GM19328 (cell line): ENCODE measurements around the gene MLH3.
A peak's percentile ranks its signal among the peaks of the same experiment; 100 is the strongest.

Experiments
- ATAC-seq: cut with Tn5 transposase; IDR thresholded peaks from one replicate; pipeline ENCODE4 v1.9.1; 2021; ENCODE audit warnings: mild to moderate bottlenecking, moderate library complexity; ENCODE audit not compliant: unreplicated experiment

The MLH3 gene

GRCh38 chr14:75067212-75067611 lies 15.9 kb upstream of the MLH3 start:
- ATAC-seq = no peak

GRCh38 chr14:75066691-75067090 lies 15.4 kb upstream of the MLH3 start:
- no peak for ATAC-seq

DNA sequence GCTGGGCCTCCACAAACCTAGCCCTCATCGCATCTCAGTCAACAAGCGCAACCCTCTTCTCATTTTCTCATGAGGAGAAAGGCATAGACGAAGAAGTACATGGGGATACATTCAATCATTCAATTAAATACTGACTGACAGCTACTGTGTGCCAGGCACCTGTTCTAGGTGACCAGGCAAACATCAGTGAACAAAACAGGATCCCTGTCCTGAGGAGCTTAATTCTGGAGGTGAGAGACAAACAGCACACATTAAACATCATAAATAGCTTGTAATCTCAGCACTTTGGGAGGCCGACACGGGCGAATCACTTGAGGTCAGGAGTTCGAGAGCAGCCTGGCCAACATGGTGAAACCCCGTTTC lies 12.9 kb upstream of the MLH3 start:
- ATAC-seq = no peak

DNA sequence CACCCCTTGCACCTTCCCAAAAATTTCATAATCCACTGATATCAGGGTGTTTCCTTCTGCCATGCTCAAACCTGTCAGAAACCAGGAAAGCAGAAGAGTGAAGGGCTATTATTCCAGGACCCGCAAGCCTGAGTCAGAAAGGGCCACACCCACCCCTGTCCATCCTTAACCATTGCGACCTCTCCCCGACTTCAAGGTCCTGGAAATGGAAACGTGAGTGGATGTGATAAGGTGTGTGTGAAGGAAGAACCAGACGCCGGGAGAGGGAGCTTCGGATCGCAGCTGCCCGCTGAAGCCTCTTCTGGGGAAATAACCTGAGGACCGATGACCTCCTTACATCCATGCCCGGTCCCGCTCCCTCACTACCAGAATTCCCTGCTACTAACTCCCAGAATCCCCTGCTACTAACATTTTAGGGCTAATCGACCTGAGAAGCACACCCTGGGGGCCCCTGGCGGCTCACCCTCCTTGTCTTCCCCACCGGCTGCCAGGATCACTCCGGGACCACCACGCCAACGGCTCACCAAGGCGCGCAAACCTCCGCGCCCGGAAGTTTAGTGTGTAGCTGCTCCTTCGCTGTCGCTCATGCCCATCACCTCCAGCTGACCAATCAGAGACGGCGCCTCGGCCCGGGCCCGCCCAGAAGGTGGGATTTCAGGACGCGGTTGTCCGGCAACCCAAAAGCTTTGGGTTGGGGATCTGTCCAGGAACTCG lies 12.4 kb upstream of the MLH3 start, which contains the start of gene ACYP1:
ACYP1 (minus strand) TSS at position 534 of the 714 bp plus-strand sequence; CDS start at position 63, 471 bp downstream.
- peak; percentile 93 for ATAC-seq

GRCh38 chr14:75063013-75063412 lies 11.7 kb upstream of the MLH3 start:
- ATAC-seq = peak; percentile 9

GRCh38 chr14:75060420-75060819 lies 9.2 kb upstream of the MLH3 start:
- ATAC-seq = no peak

GRCh38 chr14:75059642-75060041 lies 8.4 kb upstream of the MLH3 start:
- ATAC-seq = no peak

DNA sequence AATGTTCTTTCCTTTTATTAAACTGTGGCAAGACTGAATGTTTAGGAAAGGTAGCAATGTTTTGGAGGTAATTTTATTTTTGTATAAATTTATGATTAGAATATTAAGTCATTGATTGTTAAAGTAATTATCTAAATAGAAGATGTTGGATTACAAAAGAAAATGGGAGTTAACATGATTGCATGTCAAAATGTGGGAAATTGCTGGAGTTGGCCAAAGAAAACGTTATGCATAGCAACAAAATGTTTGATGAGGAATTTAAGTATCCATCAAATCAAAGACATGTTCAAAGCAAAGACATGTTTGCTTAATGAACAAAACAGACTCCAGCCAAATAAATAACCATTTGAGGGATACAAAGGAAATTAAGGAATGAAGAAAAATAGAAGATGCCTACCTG lies 3.2 kb upstream of the MLH3 start:
- ATAC-seq = no peak

GRCh38 chr14:75053396-75054291 lies 2.4 kb upstream of the MLH3 start:
- no peak for ATAC-seq

DNA sequence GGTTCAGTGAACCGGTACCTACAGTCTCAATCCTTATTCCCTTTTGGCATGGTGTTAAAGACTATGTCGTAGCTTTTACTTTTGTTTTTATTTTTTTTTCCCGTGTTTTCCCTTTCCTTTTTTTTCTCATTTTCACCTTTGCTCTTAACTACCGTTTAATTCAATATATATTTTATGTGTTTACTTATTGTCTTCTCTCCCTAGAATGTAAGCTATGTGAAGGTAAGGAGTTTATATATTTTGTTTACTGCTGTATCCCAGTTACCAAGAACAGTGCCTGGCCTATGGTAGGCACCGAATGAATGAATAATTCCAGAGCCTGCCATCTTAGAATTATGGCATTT lies 261 bp upstream of the MLH3 start:
- no peak for ATAC-seq

DNA sequence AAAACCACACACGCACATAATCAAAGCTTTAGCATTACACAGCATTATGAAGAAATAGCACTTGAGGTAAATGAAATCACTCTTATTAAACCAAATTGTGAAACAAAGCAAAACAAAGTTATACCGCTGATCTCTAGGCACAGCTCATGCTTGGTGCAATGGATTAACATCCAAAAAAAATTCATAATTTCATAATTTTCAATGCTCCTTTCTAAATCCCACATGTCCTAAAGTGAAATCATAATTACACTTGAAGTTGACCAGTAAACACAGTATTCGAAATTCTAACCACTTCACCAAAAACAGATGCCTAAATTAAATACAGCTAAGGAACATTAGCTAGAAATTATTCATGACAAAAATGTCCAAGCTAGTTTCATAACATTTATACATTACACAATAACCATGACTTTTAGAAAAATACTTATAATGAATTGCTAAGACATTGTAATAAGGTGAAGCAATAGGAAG lies 1.5 kb downstream of the MLH3 start:
- no peak for ATAC-seq

DNA sequence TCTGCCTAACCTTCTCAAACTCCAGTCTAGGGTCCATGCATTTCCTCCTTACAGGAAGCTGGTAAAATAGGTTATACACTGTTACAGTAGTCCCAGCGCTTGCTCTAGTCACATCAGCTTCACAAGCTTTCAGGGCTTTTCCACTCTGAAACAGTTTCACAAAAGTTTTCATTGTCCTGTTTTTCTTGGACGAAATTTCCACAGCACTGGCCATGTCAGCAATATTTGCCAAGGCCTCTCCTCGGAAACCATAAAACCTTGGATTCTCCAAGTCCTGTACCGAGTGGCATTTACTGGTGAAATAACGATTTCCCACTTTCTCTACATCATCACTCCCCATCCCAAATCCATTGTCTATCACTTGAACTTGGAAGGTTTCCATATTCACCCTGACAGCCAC lies 2.1 kb downstream of the MLH3 start:
- ATAC-seq = no peak

DNA sequence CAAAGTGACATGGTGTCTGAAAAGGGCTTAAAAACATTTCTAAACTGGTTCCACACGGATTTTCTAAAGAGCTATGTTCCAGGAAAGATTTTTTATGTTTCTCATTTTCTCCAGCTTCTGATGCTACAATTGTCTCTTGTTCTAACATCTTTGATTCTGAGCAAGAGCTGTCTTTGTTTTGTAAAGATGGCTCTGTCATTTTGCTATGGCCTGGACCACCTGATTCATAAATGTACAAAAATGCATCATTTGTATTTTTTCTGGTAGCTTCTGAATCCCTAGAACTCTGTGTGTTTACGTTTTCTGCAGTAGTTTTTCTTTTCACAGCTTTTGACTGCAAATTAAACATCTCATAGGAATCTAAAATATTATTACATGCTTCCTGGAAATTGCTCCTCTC lies 3.2 kb downstream of the MLH3 start:
- ATAC-seq = no peak

DNA sequence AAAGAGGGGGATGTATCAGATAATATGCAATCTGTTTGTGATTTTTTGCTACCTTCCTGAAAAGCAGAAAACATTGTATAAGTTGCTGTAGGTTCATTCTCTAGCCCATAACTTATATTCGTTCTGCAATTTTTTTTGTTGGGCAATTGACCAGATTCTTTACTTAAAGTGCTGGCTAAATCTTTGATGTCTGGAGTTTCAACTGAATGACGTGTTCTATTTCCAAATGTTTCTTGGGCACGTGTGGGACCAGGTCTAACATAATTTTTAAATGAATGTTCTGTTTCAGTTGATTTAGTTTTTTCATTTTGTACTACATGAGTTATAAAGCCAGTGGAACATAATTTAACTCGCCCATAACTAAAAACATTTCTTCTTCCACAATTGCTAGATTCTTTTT lies 3.8 kb downstream of the MLH3 start:
- ATAC-seq = no peak

- ATAC-seq = no peak
Measured at GRCh38 chr14:75046899-75047298, 4.4 kb downstream of the MLH3 start.

GRCh38 chr14:75046275-75046674 lies 5.0 kb downstream of the MLH3 start:
- no peak for ATAC-seq

DNA sequence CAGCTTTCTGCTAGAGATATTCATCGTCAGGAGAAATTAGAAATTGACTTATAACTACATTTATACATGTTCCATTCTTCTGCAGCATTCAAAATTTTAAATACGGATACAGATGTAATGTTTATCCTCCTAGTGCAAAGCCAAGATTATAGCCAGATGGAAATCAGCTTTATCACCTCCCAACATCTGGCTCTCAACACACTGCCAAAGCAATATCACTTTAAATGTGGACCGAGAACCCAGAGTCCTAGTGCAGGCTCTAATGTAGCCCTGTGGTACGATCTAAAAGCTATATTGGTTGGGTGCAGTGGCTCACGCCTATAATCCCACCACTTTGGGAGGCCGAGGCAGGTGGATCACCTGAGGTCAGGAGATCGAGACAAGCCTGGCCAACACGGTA lies 6.5 kb downstream of the MLH3 start:
- ATAC-seq = no peak

GRCh38 chr14:75044322-75044721 lies 6.9 kb downstream of the MLH3 start:
- ATAC-seq = no peak

GRCh38 chr14:75042035-75042434 lies 9.2 kb downstream of the MLH3 start:
- no peak for ATAC-seq

GRCh38 chr14:75041613-75042012 lies 9.7 kb downstream of the MLH3 start:
- ATAC-seq = no peak

GRCh38 chr14:75040959-75041358 lies 10.3 kb downstream of the MLH3 start:
- no peak for ATAC-seq

DNA sequence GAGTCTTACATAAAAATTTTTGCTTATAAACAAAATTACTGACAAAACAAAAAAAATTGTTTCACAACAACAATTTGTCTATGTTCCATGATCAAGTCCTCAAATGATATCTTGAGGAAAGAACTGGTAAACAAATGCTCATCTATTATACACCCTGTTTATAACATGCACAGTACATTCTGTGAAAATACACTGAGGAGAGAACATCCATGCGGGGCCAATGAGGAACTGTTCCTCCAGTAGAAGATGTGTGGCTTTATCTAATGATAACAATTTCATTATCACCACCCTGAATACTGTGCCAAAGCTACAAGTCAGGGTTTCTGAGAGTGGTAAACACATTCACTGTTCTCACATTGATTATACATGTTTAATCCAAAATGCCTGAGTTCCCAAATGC lies 10.8 kb downstream of the MLH3 start:
- no peak for ATAC-seq
